HCT116 (cell line): ENCODE results near the gene CABYR. TPM values are rescaled to one million over a fixed set of nuclear protein-coding genes. Genes with fewer than 3 reads are reported as not detected.

ENCODE experiments used
- ATAC-seq: fragments of 200-7000 bp; cut with Tn5 transposase; 2 replicates; pipeline ENCODE4 v1.9.1; 2020; ENCODE audit warnings: mild to moderate bottlenecking, moderate library complexity
- BruUV-seq: library from RNA; stranded (reverse); fragments of 400-500 nt; replicated peaks from 2 replicates; lab custom pipeline; 2021; lab: Mats Ljungman, UMichigan
- CTCF ChIA-PET: fragments of 300-600 bp; sonication (Branson Sonifier 250); formaldehyde crosslinking; loops from one replicate; lab custom pipeline; 2021; ENCODE audit warnings: antibody characterized with exemption; lab: Charles Lee
- POLR2A ChIA-PET: fragments of 300-600, 350-600 bp; sonication (Branson Sonifier 250); formaldehyde crosslinking; loops from one replicate; lab custom pipeline; 2021; ENCODE audit warnings: antibody characterized with exemption; lab: Charles Lee
- RAD21 ChIA-PET, 2 experiments: fragments of 300-600 bp; sonication (Branson Sonifier 250); formaldehyde crosslinking; loops; one replicate each; lab custom pipeline; 2023; ENCODE audit warnings: low total read pairs in 2 of 2; ENCODE audit not compliant: uncharacterized antibody in 2 of 2, unreplicated experiment in 2 of 2, low non-redundant PET in 1 of 2; lab: Charles Lee
- DNase-seq: peaks from one replicate; pipeline ENCODE4 v3.0.0-alpha.2; 2010; ENCODE audit warnings: low read depth, low spot score
- H2AFZ ChIP-seq: fragments of 200-600 bp; shearing (Covaris generic), sonication (generic); 2 replicates; pipeline ENCODE4 v1.6.1; 2017; ENCODE audit warnings: low read depth, mixed run types, mixed read lengths, antibody characterized with exemption, low read length; ENCODE audit not compliant: poor library complexity, severe bottlenecking
- H3K27ac ChIP-seq: 2 replicates; pipeline ENCODE4 v1.5.1; 2012; ENCODE audit warnings: low read depth, low read length
- H3K27me3 ChIP-seq: fragments of 200-600 bp; sonication (generic); 2 replicates; pipeline ENCODE4 v1.6.1; 2016; ENCODE audit warnings: mixed run types, low read length, mixed read lengths; ENCODE audit not compliant: insufficient read depth
- H3K36me3 ChIP-seq, 2 experiments: fragments of 200-500 bp in 1 of 2; fragments of 200-600 bp in 1 of 2; sonication (Bioruptor generic) in 1 of 2; sonication (generic) in 1 of 2; 2 replicates each; pipeline versions ENCODE4 v1.5.1 to v1.6.1; 2014 to 2016; ENCODE audit warnings: low read length in 2 of 2, inconsistent platforms in 1 of 2, mixed read lengths in 1 of 2, mixed run types in 1 of 2; ENCODE audit not compliant: insufficient read depth in 2 of 2, control insufficient read depth in 1 of 2
- H3K4me1 ChIP-seq, 2 experiments: fragments of 200-600 bp in 1 of 2; sonication (generic) in 1 of 2; 2 replicates each; pipeline versions ENCODE4 v1.5.1 to v1.6.1; 2012 to 2017; ENCODE audit warnings: low read length in 2 of 2, inconsistent platforms in 1 of 2, mild to moderate bottlenecking in 1 of 2, mixed read lengths in 1 of 2, mixed run types in 1 of 2, moderate library complexity in 1 of 2; ENCODE audit not compliant: insufficient read depth in 2 of 2, control insufficient read depth in 1 of 2
- H3K4me2 ChIP-seq: fragments of 200-600 bp; sonication (generic); 2 replicates; pipeline ENCODE4 v1.6.1; 2017; ENCODE audit warnings: mixed run types, low read length, mixed read lengths
- H3K4me3 ChIP-seq, 2 experiments: fragments of 200-600 bp in 1 of 2; sonication (generic) in 1 of 2; replicated peaks in 1 of 2; 2 replicates each; pipeline ENCODE4 v1.5.1; 2011 to 2016; ENCODE audit warnings: low read length in 2 of 2, control low read depth in 1 of 2, low read depth in 1 of 2, mild to moderate bottlenecking in 1 of 2, mixed read lengths in 1 of 2, mixed run types in 1 of 2
- H3K79me2 ChIP-seq: fragments of 200-600 bp; sonication (generic); 2 replicates; pipeline ENCODE4 v1.6.1; 2017; ENCODE audit warnings: mild to moderate bottlenecking, mixed run types, low read length, moderate library complexity, mixed read lengths; ENCODE audit not compliant: insufficient read depth
- H3K9ac ChIP-seq: fragments of 200-600 bp; sonication (generic); 2 replicates; pipeline ENCODE4 v1.6.1; 2016; ENCODE audit warnings: low read length, mixed read lengths
- H3K9me2 ChIP-seq: fragments of 200-600 bp; sonication (generic), shearing (Covaris generic); 2 replicates; pipeline ENCODE4 v1.6.1; 2017; ENCODE audit warnings: mixed run types, mild to moderate bottlenecking, moderate library complexity; ENCODE audit not compliant: insufficient read depth
- H3K9me3 ChIP-seq, 2 experiments: fragments of 200-500 bp in 1 of 2; fragments of 200-600 bp in 1 of 2; sonication (Bioruptor generic) in 1 of 2; sonication (generic) in 1 of 2; 2 replicates each; pipeline ENCODE4 v1.6.1; 2014 to 2017; ENCODE audit warnings: low read length in 2 of 2, mixed read lengths in 2 of 2, inconsistent platforms in 1 of 2, low read depth in 1 of 2, mild to moderate bottlenecking in 1 of 2, mixed run types in 1 of 2, moderate library complexity in 1 of 2; ENCODE audit not compliant: control insufficient read depth in 1 of 2, insufficient read depth in 1 of 2
- H4K20me1 ChIP-seq: fragments of 200-600 bp; sonication (generic), shearing (Covaris generic); 2 replicates; pipeline ENCODE4 v1.6.1; 2017; ENCODE audit warnings: mixed run types, mild to moderate bottlenecking, moderate library complexity; ENCODE audit not compliant: insufficient read depth
- ELF1 ChIP-seq: IDR thresholded peaks from 2 replicates; pipeline ENCODE4 v1.6.1; 2012; ENCODE audit warnings: low read depth, borderline replicate concordance
- EZH2 ChIP-seq: fragments of 200-600 bp; sonication (generic); IDR thresholded peaks from 2 replicates; pipeline ENCODE4 v1.6.1; 2017; ENCODE audit warnings: antibody characterized with exemption, mixed run types
- POLR2AphosphoS5 ChIP-seq: IDR thresholded peaks from 2 replicates; pipeline ENCODE4 v1.6.1; 2011; ENCODE audit warnings: mild to moderate bottlenecking, low read depth, low read length, moderate library complexity
- SIN3A ChIP-seq: IDR thresholded peaks from 2 replicates; pipeline ENCODE4 v1.6.1; 2012; ENCODE audit warnings: low read depth
- SP1 ChIP-seq: IDR thresholded peaks from 2 replicates; pipeline ENCODE4 v1.6.1; 2012; ENCODE audit warnings: low read depth
- YY1 ChIP-seq: IDR thresholded peaks from 2 replicates; pipeline ENCODE4 v1.6.1; 2011; ENCODE audit warnings: low read length, low read depth, moderate library complexity, mild to moderate bottlenecking; ENCODE audit not compliant: insufficient replicate concordance; ENCODE audit errors: extremely low read depth
- ZFX ChIP-seq: fragments of 450-650 bp; IDR thresholded peaks from 2 replicates; pipeline ENCODE4 v1.6.1; 2017
- ZNF274 ChIP-seq: fragments of 200-500 bp; sonication (Bioruptor generic); IDR thresholded peaks from 2 replicates; pipeline ENCODE4 v1.6.1; 2014; ENCODE audit warnings: mild to moderate bottlenecking, low read depth, low read length, inconsistent platforms
- intact Hi-C: fragments of 100-400 bp; cut with micrococcal nuclease; formaldehyde crosslinking; loops from 2 replicates; pipeline ENCODE4 v1.10.0; 2022
- total RNA-seq: library from RNA; stranded (reverse); gene quantifications from one replicate; pipeline ENCODE4 v1.2.1, GENCODE V29; 2021; ENCODE audit not compliant: unreplicated experiment
- TF ChIP-seq, protein P1 (sequence below): IDR thresholded peaks from 2 replicates; pipeline ENCODE4 v1.6.1; 2011; ENCODE audit warnings: mild to moderate bottlenecking, low read length, moderate library complexity; ENCODE audit not compliant: insufficient replicate concordance; ENCODE audit errors: extremely low read depth

Gene CABYR
- total RNA-seq, 1 experiment from 2014 or later, result not detected

- Histone ChIP-seq H2AFZ (no peak overlapping the region), H3K4me2 (no peak overlapping the region), H3K4me3 (no peak overlapping the region), H3K9ac (no peak overlapping the region), H3K9me2 (no peaks in the 10 kb centered on the region), H3K36me3 (0 out of 4 replicates have a peak, but pooled peaks cover 0 to 3% of the 10 kb centered on the region in 2 experiments), H3K4me1 (no peaks in the 10 kb centered on the region), H3K27ac (no peak overlapping the region), H3K9me3 (0 out of 4 replicates have a peak, but pooled peaks cover 0 to 3% of the 10 kb centered on the region in 2 experiments), H3K27me3 (no peaks in the 10 kb centered on the region), H4K20me1 (no peaks in the 10 kb centered on the region), H3K79me2 (no peaks in the 10 kb centered on the region)
- POLR2A ChIA-PET, result no interaction called here
- CTCF ChIA-PET, result interaction anchor here (1.8 kb wide), 1 partner anchor 20 kb away, joined by 4 read pairs; no protein-coding TSS in a partner anchor
- no TSS peak for BruUV-seq
- ATAC-seq, result no peak
- TF ChIP-seq, protein P1, sequence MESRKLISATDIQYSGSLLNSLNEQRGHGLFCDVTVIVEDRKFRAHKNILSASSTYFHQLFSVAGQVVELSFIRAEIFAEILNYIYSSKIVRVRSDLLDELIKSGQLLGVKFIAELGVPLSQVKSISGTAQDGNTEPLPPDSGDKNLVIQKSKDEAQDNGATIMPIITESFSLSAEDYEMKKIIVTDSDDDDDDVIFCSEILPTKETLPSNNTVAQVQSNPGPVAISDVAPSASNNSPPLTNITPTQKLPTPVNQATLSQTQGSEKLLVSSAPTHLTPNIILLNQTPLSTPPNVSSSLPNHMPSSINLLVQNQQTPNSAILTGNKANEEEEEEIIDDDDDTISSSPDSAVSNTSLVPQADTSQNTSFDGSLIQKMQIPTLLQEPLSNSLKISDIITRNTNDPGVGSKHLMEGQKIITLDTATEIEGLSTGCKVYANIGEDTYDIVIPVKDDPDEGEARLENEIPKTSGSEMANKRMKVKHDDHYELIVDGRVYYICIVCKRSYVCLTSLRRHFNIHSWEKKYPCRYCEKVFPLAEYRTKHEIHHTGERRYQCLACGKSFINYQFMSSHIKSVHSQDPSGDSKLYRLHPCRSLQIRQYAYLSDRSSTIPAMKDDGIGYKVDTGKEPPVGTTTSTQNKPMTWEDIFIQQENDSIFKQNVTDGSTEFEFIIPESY, result no peak
- TF ChIP-seq POLR2AphosphoS5, result no peak
- no peak for TF ChIP-seq SIN3A
- no peak for TF ChIP-seq ZFX
- no peak for TF ChIP-seq ELF1
- no peak for TF ChIP-seq ZNF274
- DNase-seq, result no peak
- RAD21 ChIA-PET, result no interaction called here
- intact Hi-C loops, result no loop called here
Measured at GRCh38 chr18:24095976-24096375, 42.9 kb upstream of the CABYR start.

GRCh38 chr18:24103320-24104021 is 35.4 kb upstream of the CABYR start:
- no peaks in the 10 kb centered on the region for H3K36me3 ChIP-seq
- no peak overlapping the region for H2AFZ ChIP-seq
- DNase-seq, result no peak
- ChIA-PET POLR2A (no interaction called here), CTCF (no interaction called here), RAD21 (no interaction called here)
- no peaks in the 10 kb centered on the region for H3K9me2 ChIP-seq
- no peak overlapping the region for H3K9ac ChIP-seq
- H3K4me1 ChIP-seq, result no peaks in the 10 kb centered on the region
- no peak for ATAC-seq
- no peaks in the 10 kb centered on the region for H4K20me1 ChIP-seq
- H3K4me2 ChIP-seq, result no peak overlapping the region
- H3K9me3 ChIP-seq, result no peaks in the 10 kb centered on the region
- no peak overlapping the region for H3K4me3 ChIP-seq
- H3K27ac ChIP-seq, result no peak overlapping the region
- no peak for TF ChIP-seq EZH2
- no peak for TF ChIP-seq SP1
- no peak for TF ChIP-seq YY1
- H3K27me3 ChIP-seq, result no peaks in the 10 kb centered on the region
- no peaks in the 10 kb centered on the region for H3K79me2 ChIP-seq
- no TSS peak for BruUV-seq
- intact Hi-C loops, result no loop called here
